Measurements from ENCODE around the gene TNS1. TPM values are rescaled to one million over a fixed set of nuclear protein-coding genes. Genes with fewer than 3 reads are reported as not detected.
A peak's percentile ranks its signal among the peaks of the same experiment; 100 is the strongest.

The TNS1 gene
- total RNA-seq, 1 donor from 2014 or later: 1,334 TPM

DNA sequence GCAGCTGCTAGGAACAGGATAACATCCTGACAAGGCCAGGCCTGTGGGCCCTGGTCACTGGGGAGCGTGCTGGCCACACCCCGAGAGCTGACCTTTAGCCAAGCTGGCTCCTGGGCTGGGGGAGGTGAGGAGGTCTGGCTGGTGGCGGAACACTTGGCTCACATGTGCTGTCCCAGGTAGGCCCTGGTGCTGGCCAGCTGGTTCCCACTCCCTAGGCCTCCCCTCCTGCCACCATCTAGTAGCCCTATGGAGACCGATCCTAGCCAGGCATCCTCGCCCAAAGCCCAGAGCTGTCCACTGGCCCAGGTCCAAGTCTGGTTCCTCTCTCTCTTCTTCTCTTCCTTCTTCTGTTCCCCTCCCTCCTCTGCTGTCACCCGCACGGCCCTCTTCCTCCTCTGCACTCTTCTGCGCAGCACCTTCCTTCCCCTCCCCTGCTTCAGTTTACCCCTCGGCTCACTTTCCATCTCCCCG lies 52.4 kb downstream of the TNS1 start:
- Histone ChIP-seq H3K27ac (peak overlapping the region; percentile 92 to 94), H3K36me3 (no peaks in the 10 kb centered on the region), H3K27me3 (no peaks in the 10 kb centered on the region), H3K4me1 (peaks cover 25 to 84% of the 10 kb centered on the region in 2 donors), H3K9me3 (no peaks in the 10 kb centered on the region), H3K4me3 (peak overlapping the region in 1 of 2 donors; percentile 12)
- intact Hi-C loops (cut with DNase I): no loop called here
- peak in 1 of 2 donors; percentile 73 for DNase-seq (ENCODE audit: low spot score in 2 of 2)
- TF ChIP-seq, protein P1, sequence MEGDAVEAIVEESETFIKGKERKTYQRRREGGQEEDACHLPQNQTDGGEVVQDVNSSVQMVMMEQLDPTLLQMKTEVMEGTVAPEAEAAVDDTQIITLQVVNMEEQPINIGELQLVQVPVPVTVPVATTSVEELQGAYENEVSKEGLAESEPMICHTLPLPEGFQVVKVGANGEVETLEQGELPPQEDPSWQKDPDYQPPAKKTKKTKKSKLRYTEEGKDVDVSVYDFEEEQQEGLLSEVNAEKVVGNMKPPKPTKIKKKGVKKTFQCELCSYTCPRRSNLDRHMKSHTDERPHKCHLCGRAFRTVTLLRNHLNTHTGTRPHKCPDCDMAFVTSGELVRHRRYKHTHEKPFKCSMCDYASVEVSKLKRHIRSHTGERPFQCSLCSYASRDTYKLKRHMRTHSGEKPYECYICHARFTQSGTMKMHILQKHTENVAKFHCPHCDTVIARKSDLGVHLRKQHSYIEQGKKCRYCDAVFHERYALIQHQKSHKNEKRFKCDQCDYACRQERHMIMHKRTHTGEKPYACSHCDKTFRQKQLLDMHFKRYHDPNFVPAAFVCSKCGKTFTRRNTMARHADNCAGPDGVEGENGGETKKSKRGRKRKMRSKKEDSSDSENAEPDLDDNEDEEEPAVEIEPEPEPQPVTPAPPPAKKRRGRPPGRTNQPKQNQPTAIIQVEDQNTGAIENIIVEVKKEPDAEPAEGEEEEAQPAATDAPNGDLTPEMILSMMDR (IDR thresholded peaks at IDR 0.05): no peak

DNA sequence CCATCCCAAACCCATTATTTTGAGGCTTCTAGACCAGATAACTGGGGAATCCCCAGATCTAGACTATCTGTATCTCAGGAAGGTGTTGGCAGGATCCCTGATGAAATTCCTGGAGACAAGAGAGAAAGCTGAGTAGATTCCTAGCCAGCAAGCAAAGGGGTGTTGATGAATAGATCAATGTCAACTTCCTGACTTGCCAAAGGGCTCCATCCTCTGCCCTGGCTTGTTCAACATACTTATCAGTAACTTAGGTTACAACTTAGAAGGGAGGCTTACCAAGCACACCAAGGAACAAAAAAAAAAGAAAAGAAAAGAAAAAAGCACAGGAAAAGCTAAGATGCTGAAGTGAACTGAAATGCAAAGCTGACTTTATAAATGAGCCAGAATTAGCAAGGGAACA lies 53.3 kb downstream of the TNS1 start:
- Histone ChIP-seq H3K36me3 (no peaks in the 10 kb centered on the region), H3K27me3 (no peaks in the 10 kb centered on the region), H3K4me3 (no peak overlapping the region), H3K4me1 (peaks cover 22 to 82% of the 10 kb centered on the region in 2 donors), H3K27ac (peak overlapping the region; percentile 92 to 94), H3K9me3 (no peaks in the 10 kb centered on the region)
- DNase-seq (ENCODE audit: low spot score in 2 of 2): no peak
- intact Hi-C loops (cut with DNase I): loop anchor here (5.0 kb wide), 1 partner anchor 83 kb away; no protein-coding TSS in a partner anchor
- TF ChIP-seq, protein P1 (IDR thresholded peaks at IDR 0.05): no peak

DNA sequence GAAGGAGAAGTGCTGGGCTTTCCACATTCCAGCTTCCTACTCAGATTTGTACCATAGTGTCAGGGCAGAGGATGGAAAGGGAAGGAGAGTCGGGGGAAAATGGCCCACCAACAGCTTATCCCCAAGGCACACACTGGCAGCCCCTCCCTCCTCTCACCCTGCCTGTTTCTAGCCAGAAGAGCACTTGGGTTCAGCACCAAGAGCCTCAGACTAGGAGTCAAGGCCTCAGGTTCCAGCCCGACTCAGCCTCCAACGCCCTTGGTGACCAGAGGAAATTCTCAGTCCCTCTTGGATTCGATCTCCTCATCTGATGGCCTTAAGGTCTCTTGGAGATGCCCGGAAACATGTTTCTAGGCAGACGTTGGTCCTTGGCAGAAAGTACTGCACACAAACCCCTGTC lies 53.9 kb downstream of the TNS1 start:
- Histone ChIP-seq H3K9me3 (no peaks in the 10 kb centered on the region), H3K27ac (peak overlapping the region; percentile 92 to 94), H3K4me1 (peaks cover 17 to 80% of the 10 kb centered on the region in 2 donors), H3K27me3 (no peaks in the 10 kb centered on the region), H3K36me3 (no peaks in the 10 kb centered on the region), H3K4me3 (no peak overlapping the region)
- peak in 1 of 2 donors; percentile 54 for DNase-seq (ENCODE audit: low spot score in 2 of 2)
- intact Hi-C loops (cut with DNase I): loop anchor here (5.0 kb wide), 1 partner anchor 83 kb away; no protein-coding TSS in a partner anchor
- TF ChIP-seq, protein P1 (IDR thresholded peaks at IDR 0.05): no peak

DNA sequence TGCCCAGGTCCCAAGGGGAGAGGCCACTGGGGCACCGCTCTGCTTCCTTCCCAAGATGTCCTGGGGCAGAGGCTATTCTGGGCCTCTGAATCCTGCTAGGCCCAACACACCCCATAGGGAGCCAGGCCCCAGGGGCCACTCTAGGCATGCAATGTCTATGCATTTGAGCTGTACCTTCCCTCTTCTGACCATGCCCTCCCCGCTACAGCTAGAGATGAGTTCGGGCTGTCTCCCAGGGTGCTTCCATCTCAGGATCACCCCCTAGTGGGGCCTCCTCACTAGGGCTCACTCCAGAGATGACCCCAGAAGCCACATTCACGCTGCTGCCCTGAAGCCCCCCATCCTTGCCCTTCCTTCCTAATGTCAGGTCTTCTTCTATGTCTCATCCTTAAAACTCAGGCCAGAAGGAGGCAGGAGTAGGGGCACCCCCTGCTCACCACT lies 54.4 kb downstream of the TNS1 start:
- Histone ChIP-seq H3K36me3 (no peaks in the 10 kb centered on the region), H3K4me1 (peaks cover 11 to 74% of the 10 kb centered on the region in 2 donors), H3K27me3 (no peaks in the 10 kb centered on the region), H3K9me3 (no peaks in the 10 kb centered on the region), H3K27ac (peak overlapping the region; percentile 62 to 92), H3K4me3 (no peak overlapping the region)
- DNase-seq (ENCODE audit: low spot score in 2 of 2): peak in 1 of 2 donors; percentile 44
- TF ChIP-seq, protein P1 (IDR thresholded peaks at IDR 0.05): no peak
- intact Hi-C loops (cut with DNase I): loop anchor here (5.0 kb wide), 1 partner anchor 84 kb away; no protein-coding TSS in a partner anchor

DNA sequence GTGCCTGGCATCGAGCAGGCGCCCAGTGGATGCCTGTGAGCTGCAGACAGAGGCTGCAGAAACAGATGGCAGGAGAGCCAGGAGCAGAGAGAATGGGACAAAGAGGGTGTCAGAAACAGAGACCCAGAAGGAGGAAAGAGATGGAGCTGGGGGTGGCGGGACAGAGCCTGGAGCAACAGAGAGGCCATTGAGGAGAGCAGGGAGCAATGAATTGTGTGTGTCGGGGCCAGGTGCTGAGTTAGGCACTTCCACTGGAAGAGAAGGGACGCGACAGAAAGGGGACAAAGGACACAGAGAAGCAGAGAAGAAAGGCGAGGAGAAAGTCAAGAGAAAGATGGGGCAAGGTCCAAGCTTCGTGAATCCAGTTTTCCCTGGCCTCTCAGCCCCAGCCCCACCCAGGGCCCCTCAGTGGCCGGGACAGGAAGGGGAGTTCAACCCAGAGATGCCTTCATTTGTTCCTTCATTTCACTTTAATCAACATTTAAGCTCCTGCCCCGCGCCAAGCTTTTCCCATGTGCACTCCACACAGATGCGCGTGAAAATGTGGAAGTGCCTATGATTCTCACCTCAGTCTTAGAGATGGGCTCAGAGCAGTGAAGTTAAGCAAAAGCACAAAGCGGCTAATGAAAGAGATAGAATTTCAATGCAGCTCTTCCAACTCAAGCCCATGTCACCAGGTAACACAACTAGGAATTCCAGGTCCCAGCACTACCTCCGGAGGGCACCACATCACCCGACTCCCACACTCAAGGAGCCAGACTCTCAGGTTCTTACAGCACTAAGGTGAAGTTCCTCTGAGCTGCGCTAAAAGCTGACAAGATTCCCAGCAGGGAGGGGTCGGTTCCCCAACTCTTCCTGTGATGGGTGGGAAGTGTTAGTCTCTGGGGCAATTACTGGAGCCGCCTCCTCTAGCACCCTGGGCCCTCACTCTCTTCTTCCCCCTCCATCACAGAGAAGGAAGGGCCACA lies 55.1 kb downstream of the TNS1 start:
- Histone ChIP-seq H3K4me1 (peaks cover 11 to 67% of the 10 kb centered on the region in 2 donors), H3K9me3 (no peaks in the 10 kb centered on the region), H3K36me3 (peaks cover 0 to 4% of the 10 kb centered on the region in 2 donors), H3K27ac (peak overlapping the region; percentile 62 to 92), H3K4me3 (no peak overlapping the region), H3K27me3 (no peaks in the 10 kb centered on the region)
- TF ChIP-seq, protein P1 (IDR thresholded peaks at IDR 0.05): no peak
- peak in 1 of 2 donors; percentile 52 for DNase-seq (ENCODE audit: low spot score in 2 of 2)
- intact Hi-C loops (cut with DNase I): loop anchor here (5.0 kb wide), 1 partner anchor 85 kb away; no protein-coding TSS in a partner anchor

Measured in ascending aorta (tissue), 2 donors.